Naive thymus-derived CD4-positive, alpha-beta T cell (primary cell): ENCODE measurements around the gene NNT. TPM values are rescaled to one million over a fixed set of nuclear protein-coding genes. Genes with fewer than 3 reads are reported as not detected.
"Not testable (repeated sequence)": the region's sequence is repeated elsewhere in the genome, so short reads cannot be mapped to it uniquely, and the experiment has no call there.

Experiments used
- ATAC-seq: fragments of 150-1000 bp; cut with Tn5 transposase; 2 replicates; pipeline ENCODE4 v1.10.0; 2021; ENCODE audit warnings: mild to moderate bottlenecking, moderate library complexity
- CTCF ChIA-PET: fragments of 350-600 bp; sonication (Branson Sonifier 250); formaldehyde crosslinking; loops from one replicate; lab custom pipeline; 2021; ENCODE audit warnings: antibody characterized with exemption; lab: Charles Lee
- POLR2A ChIA-PET: fragments of 350-600 bp; sonication (Branson Sonifier 250); formaldehyde crosslinking; loops from one replicate; lab custom pipeline; 2021; ENCODE audit warnings: antibody characterized with exemption, inconsistent platforms; lab: Charles Lee
- DNase-seq, 9 donors: peaks; one replicate each; pipeline versions ENCODE4 v3.0.0 to v3.0.0-alpha.2; 2020 to 2022; ENCODE audit warnings: mixed read lengths in 1 of 9
- H3K27ac ChIP-seq: one replicate; pipeline ENCODE4 v1.7.0; 2013; ENCODE audit warnings: mild to moderate bottlenecking, low read depth, low read length, moderate library complexity
- H3K27me3 ChIP-seq, 2 donors: one replicate each; pipeline ENCODE4 v1.7.0; 2013; ENCODE audit warnings: low read length in 2 of 2, mild to moderate bottlenecking in 2 of 2, moderate library complexity in 2 of 2; ENCODE audit not compliant: control insufficient read depth in 2 of 2, insufficient read depth in 2 of 2
- H3K36me3 ChIP-seq, 3 experiments: 1 replicate in 2 of 3; 2 replicates in 1 of 3; pipeline ENCODE4 v1.7.0; 2013; ENCODE audit warnings: low read length in 3 of 3, mild to moderate bottlenecking in 3 of 3, moderate library complexity in 1 of 3; ENCODE audit not compliant: insufficient read depth in 3 of 3, control insufficient read depth in 2 of 3
- H3K4me1 ChIP-seq, 2 donors: one replicate each; pipeline ENCODE4 v1.7.0; 2013; ENCODE audit warnings: low read length in 2 of 2, mild to moderate bottlenecking in 2 of 2, moderate library complexity in 1 of 2; ENCODE audit not compliant: control insufficient read depth in 2 of 2, insufficient read depth in 2 of 2
- H3K4me3 ChIP-seq: 2 replicates; pipeline ENCODE4 v1.7.0; 2013; ENCODE audit warnings: mild to moderate bottlenecking, low read length
- H3K9me3 ChIP-seq, 3 experiments: 1 replicate in 2 of 3; 2 replicates in 1 of 3; pipeline ENCODE4 v1.7.0; 2013; ENCODE audit warnings: low read length in 3 of 3; ENCODE audit not compliant: control insufficient read depth in 2 of 3
- H3K27ac Mint-ChIP-seq, 9 donors: one replicate each; pipeline ENCODE4 v1.8.0; 2020 to 2022; ENCODE audit warnings: mixed read lengths in 9 of 9, mild to moderate bottlenecking in 8 of 9, moderate library complexity in 5 of 9, inconsistent platforms in 2 of 9
- H3K27me3 Mint-ChIP-seq, 5 donors: one replicate each; pipeline ENCODE4 v1.8.0; 2021 to 2022; ENCODE audit warnings: mixed read lengths in 5 of 5, mild to moderate bottlenecking in 1 of 5
- H3K36me3 Mint-ChIP-seq, 5 donors: one replicate each; pipeline ENCODE4 v1.8.0; 2020 to 2022; ENCODE audit warnings: mixed read lengths in 5 of 5, mild to moderate bottlenecking in 3 of 5, inconsistent platforms in 1 of 5
- H3K4me1 Mint-ChIP-seq, 7 donors: one replicate each; pipeline ENCODE4 v1.8.0; 2020 to 2022; ENCODE audit warnings: mixed read lengths in 7 of 7, mild to moderate bottlenecking in 3 of 7, inconsistent platforms in 1 of 7
- H3K4me3 Mint-ChIP-seq, 10 donors: one replicate each; pipeline ENCODE4 v1.8.0; 2020 to 2022; ENCODE audit warnings: mild to moderate bottlenecking in 10 of 10, mixed read lengths in 10 of 10, moderate library complexity in 6 of 10, inconsistent platforms in 2 of 10
- H3K9me3 Mint-ChIP-seq, 11 donors: one replicate each; pipeline ENCODE4 v1.8.0; 2020 to 2022; ENCODE audit warnings: mixed read lengths in 11 of 11, mild to moderate bottlenecking in 4 of 11, inconsistent platforms in 1 of 11, moderate library complexity in 1 of 11
- intact Hi-C, 2 donors: fragments of 100-400 bp; cut with micrococcal nuclease; formaldehyde crosslinking; loops; one replicate each; pipeline ENCODE4 v1.15.1; 2023
- polyA plus RNA-seq, 2 donors: library from polyadenylated mRNA; unstranded; fragments of 300-500 nt; fragmentation: Illumina TruSeq; gene quantifications; one replicate each; pipeline ENCODE4 v1.2.3, GENCODE V29; 2021
- total RNA-seq, 6 experiments: library from RNA in 5 of 6; stranded (reverse) in 5 of 6; gene quantifications; 1 replicate in 5 of 6; 2 replicates in 1 of 6; pipeline ENCODE4 v1.2.3 and lab custom pipeline; 2021 to 2026

Gene NNT
- total and polyA plus RNA-seq, 7 experiments from 2014 or later: 42.5 to 73.5 (median 48.8) TPM

- Mint-ChIP-seq H3K4me1 (peaks cover 0 to 4% (median 0%) of the 10 kb centered on the region in 7 donors), H3K4me3 (no peak overlapping the region), H3K27me3 (no peaks in the 10 kb centered on the region), H3K36me3 (peaks cover 8 to 81% (median 68%) of the 10 kb centered on the region in 5 donors), H3K27ac (no peak overlapping the region), H3K9me3 (peaks cover 0 to 19% (median 5%) of the 10 kb centered on the region in 11 donors)
- DNase-seq: no peak
- Histone ChIP-seq H3K4me1 (no peaks in the 10 kb centered on the region), H3K27ac (no peak overlapping the region), H3K4me3 (no peak overlapping the region), H3K27me3 (no peaks in the 10 kb centered on the region), H3K36me3 (peaks cover 7 to 52% (median 22%) of the 10 kb centered on the region in 3 experiments), H3K9me3 (peaks cover 0 to 7% (median 0%) of the 10 kb centered on the region in 3 experiments)
- ChIA-PET POLR2A (no interaction called here), CTCF (interaction anchor here (1.0 kb wide), 1 partner anchor 49 kb away, joined by 3 read pairs; no protein-coding TSS in a partner anchor)
- intact Hi-C loops: no loop called here
- ATAC-seq: no peak
Observed at GRCh38 chr5:43661102-43661501, 58.1 kb downstream of the NNT start.

GRCh38 chr5:43663916-43664315, 60.9 kb downstream of the NNT start:
- peaks cover 7 to 30% (median 11%) of the 10 kb centered on the region in 3 experiments for H3K36me3 ChIP-seq
- no peak overlapping the region for H3K27ac Mint-ChIP-seq
- POLR2A ChIA-PET: no interaction called here
- intact Hi-C loops: no loop called here
- H3K4me1 Mint-ChIP-seq: peaks cover 0 to 11% (median 4%) of the 10 kb centered on the region in 7 donors
- no peak overlapping the region for H3K4me3 ChIP-seq
- H3K27me3 Mint-ChIP-seq: no peaks in the 10 kb centered on the region
- H3K9me3 ChIP-seq: no peaks in the 10 kb centered on the region
- H3K4me1 ChIP-seq: no peaks in the 10 kb centered on the region
- no peak for DNase-seq
- H3K27me3 ChIP-seq: no peaks in the 10 kb centered on the region
- ATAC-seq: no peak
- CTCF ChIA-PET: no interaction called here
- H3K9me3 Mint-ChIP-seq: peaks cover 0 to 12% (median 4%) of the 10 kb centered on the region in 11 donors
- peaks cover 5 to 70% (median 62%) of the 10 kb centered on the region in 5 donors for H3K36me3 Mint-ChIP-seq
- H3K27ac ChIP-seq: no peak overlapping the region
- no peak overlapping the region for H3K4me3 Mint-ChIP-seq

- intact Hi-C loops: no loop called here
- H3K27me3 ChIP-seq: no peaks in the 10 kb centered on the region
- H3K27ac ChIP-seq: no peak overlapping the region
- POLR2A ChIA-PET: no interaction called here
- CTCF ChIA-PET: no interaction called here
- Mint-ChIP-seq H3K4me3 (no peak overlapping the region), H3K9me3 (peaks cover 0 to 11% (median 3%) of the 10 kb centered on the region in 11 donors), H3K27ac (no peak overlapping the region), H3K4me1 (peaks cover 0 to 11% (median 4%) of the 10 kb centered on the region in 7 donors), H3K36me3 (peaks cover 5 to 63% (median 60%) of the 10 kb centered on the region in 5 donors), H3K27me3 (no peaks in the 10 kb centered on the region)
- peaks cover 1 to 23% (median 11%) of the 10 kb centered on the region in 3 experiments for H3K36me3 ChIP-seq
- H3K4me1 ChIP-seq: no peaks in the 10 kb centered on the region
- ATAC-seq (no peak), DNase-seq (no peak)
- no peak overlapping the region for H3K4me3 ChIP-seq
- H3K9me3 ChIP-seq: no peaks in the 10 kb centered on the region
Observed at GRCh38 chr5:43664501-43665040, 61.6 kb downstream of the NNT start.

GRCh38 chr5:43665749-43666148, 62.8 kb downstream of the NNT start:
- CTCF ChIA-PET, H3K27me3 Mint-ChIP-seq, H3K4me3 ChIP-seq, H3K27me3 ChIP-seq, H3K27ac ChIP-seq, intact Hi-C loops, H3K9me3 Mint-ChIP-seq, POLR2A ChIA-PET, H3K9me3 ChIP-seq, H3K27ac Mint-ChIP-seq, H3K4me3 Mint-ChIP-seq, DNase-seq, ATAC-seq, H3K4me1 ChIP-seq: not testable (repeated sequence)
- peaks cover 0 to 20% (median 10%) of the 10 kb centered on the region in 7 donors for H3K4me1 Mint-ChIP-seq
- H3K36me3 Mint-ChIP-seq: peaks cover 0 to 63% (median 58%) of the 10 kb centered on the region in 5 donors
- H3K36me3 ChIP-seq: peaks cover 0 to 12% (median 5%) of the 10 kb centered on the region in 3 experiments

GRCh38 chr5:43666728-43667127, 63.7 kb downstream of the NNT start:
- H3K4me3 Mint-ChIP-seq, H3K27ac Mint-ChIP-seq, H3K27ac ChIP-seq, ATAC-seq, DNase-seq, H3K9me3 Mint-ChIP-seq, H3K27me3 Mint-ChIP-seq, H3K4me3 ChIP-seq, H3K27me3 ChIP-seq, H3K4me1 ChIP-seq, intact Hi-C loops, H3K9me3 ChIP-seq, POLR2A ChIA-PET, H3K36me3 ChIP-seq: not testable (repeated sequence)
- H3K4me1 Mint-ChIP-seq: peaks cover 0 to 25% (median 14%) of the 10 kb centered on the region in 7 donors
- peaks cover 5 to 65% (median 58%) of the 10 kb centered on the region in 5 donors for H3K36me3 Mint-ChIP-seq
- CTCF ChIA-PET: interaction anchor here (0.6 kb wide), 1 partner anchor 209 kb away, joined by 3 read pairs; no protein-coding TSS in a partner anchor

- Mint-ChIP-seq H3K36me3 (peaks cover 12 to 64% (median 55%) of the 10 kb centered on the region in 5 donors), H3K4me1 (peaks cover 0 to 27% (median 14%) of the 10 kb centered on the region in 7 donors)
- H3K27me3 ChIP-seq, intact Hi-C loops, H3K27ac ChIP-seq, H3K4me1 ChIP-seq, DNase-seq, H3K27me3 Mint-ChIP-seq, H3K9me3 Mint-ChIP-seq, H3K36me3 ChIP-seq, ATAC-seq, H3K4me3 ChIP-seq, POLR2A ChIA-PET, H3K27ac Mint-ChIP-seq, H3K4me3 Mint-ChIP-seq, H3K9me3 ChIP-seq, CTCF ChIA-PET: not testable (repeated sequence)
Observed at GRCh38 chr5:43667379-43667778, 64.4 kb downstream of the NNT start.

- Mint-ChIP-seq H3K36me3 (peaks cover 16 to 55% (median 34%) of the 10 kb centered on the region in 5 donors), H3K4me3 (no peak overlapping the region), H3K27me3 (no peaks in the 10 kb centered on the region), H3K27ac (no peak overlapping the region), H3K4me1 (peaks cover 2 to 29% (median 17%) of the 10 kb centered on the region in 7 donors), H3K9me3 (peaks cover 0 to 5% (median 0%) of the 10 kb centered on the region in 11 donors)
- ATAC-seq (no peak), DNase-seq (no peak)
- no peaks in the 10 kb centered on the region for H3K9me3 ChIP-seq
- ChIA-PET POLR2A (no interaction called here), CTCF (interaction anchor here (0.9 kb wide), 1 partner anchor 46 kb away, joined by 4 read pairs; no protein-coding TSS in a partner anchor)
- H3K4me1 ChIP-seq: no peaks in the 10 kb centered on the region
- no peaks in the 10 kb centered on the region for H3K27me3 ChIP-seq
- peaks cover 0 to 22% (median 0%) of the 10 kb centered on the region in 3 experiments for H3K36me3 ChIP-seq
- H3K27ac ChIP-seq: no peak overlapping the region
- intact Hi-C loops: no loop called here
- no peak overlapping the region for H3K4me3 ChIP-seq
Observed at GRCh38 chr5:43674536-43674935, 71.6 kb downstream of the NNT start.
